Mononuclear cell (primary cell): Measurements from ENCODE around the gene EFTUD2. TPM values are rescaled to one million over a fixed set of nuclear protein-coding genes. Genes with fewer than 3 reads are reported as not detected.

Experiments used
- H3K27me3 ChIP-seq: 2 replicates; pipeline ENCODE4 v1.6.0; 2011; ENCODE audit warnings: low read length, control low read depth; ENCODE audit not compliant: insufficient read depth
- H3K4me1 ChIP-seq: 2 replicates; pipeline ENCODE4 v1.5.1; 2011; ENCODE audit warnings: mild to moderate bottlenecking, low read length, control low read depth; ENCODE audit not compliant: insufficient read depth
- H3K4me3 ChIP-seq: 2 replicates; pipeline ENCODE4 v1.5.1; 2011; ENCODE audit warnings: mild to moderate bottlenecking, low read length, moderate library complexity
- H3K9me3 ChIP-seq: 2 replicates; pipeline ENCODE4 v1.5.1; 2011; ENCODE audit warnings: low read depth, mild to moderate bottlenecking, control low read depth, low read length
- total RNA-seq: library from RNA; depleted of rRNA; stranded (reverse); fragments of >200 nt; gene quantifications from one replicate; pipeline ENCODE4 v1.2.3, GENCODE V29; 2012

Gene EFTUD2
- total RNA-seq, 1 donor: 132 TPM

DNA sequence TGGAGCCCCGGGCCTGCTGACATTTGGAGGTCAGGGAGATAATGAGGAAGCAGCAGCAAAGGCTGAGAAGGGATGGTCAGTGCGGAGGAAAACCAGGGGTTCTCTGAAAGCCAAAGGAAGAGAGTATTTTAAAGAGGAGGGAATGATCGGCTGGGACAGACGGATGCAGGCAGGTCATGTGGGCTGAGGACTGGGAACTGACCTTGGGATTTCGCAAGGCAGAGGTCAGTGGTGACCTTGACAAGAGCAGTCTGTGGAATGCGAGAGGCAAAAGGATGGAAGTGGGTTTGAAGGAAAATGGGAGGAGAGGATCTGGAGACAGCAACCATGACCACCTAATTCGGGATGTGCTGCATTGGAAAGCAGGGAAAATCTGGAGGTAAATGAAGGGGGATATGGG, 10.2 kb downstream of the EFTUD2 start:
- Histone ChIP-seq H3K9me3 (no peaks in the 10 kb centered on the region), H3K4me1 (peaks cover 37% of the 10 kb centered on the region), H3K4me3 (no peak overlapping the region), H3K27me3 (no peaks in the 10 kb centered on the region)

DNA sequence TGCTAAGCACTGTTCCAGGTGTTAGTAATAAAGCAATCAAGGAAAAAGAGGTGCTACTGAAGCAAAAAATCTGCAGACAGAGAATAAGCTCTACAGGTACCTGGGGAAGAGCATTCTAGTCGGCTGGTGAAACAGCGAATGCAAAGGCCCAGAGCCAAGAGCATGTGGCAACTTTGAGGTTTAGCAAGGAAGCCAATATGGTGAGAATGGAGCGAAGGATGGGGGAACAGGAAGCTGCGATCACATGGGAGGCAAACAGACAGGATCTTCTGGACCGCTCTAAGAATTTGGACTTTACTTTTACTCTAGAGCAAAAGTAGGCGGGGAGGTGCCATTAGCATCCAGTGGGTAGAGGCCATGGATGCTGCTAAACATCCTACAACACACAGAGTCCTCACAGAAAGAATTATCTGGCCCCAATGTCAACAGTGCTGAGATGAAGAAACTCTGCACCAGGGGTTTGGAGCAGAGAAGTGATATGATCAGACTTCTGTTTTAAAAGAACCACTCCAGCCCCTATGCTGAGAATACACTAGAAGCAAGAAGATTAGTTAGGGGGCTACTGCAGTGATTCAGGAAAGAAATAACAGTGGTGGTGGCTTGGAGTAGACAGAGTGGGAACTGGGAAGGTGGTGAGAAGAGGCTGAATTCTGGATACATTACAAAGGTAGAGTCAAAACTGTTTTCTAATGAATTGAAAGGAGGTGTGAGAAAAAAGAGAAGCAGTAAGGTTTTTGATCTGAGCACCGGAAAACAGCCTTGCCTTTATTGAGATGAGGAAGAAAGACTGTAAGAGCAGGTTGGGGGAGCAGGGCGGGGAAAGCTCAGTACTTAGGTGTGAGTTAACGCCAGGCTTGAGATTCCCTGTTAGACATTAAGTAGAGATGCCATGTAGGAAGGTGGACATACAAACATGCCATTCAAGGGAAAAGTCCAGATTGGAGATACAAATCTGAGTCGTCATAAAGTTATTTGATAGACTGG, 11.0 kb downstream of the EFTUD2 start:
- Histone ChIP-seq H3K9me3 (no peaks in the 10 kb centered on the region), H3K4me1 (peaks cover 37% of the 10 kb centered on the region), H3K4me3 (no peak overlapping the region), H3K27me3 (no peaks in the 10 kb centered on the region)

DNA sequence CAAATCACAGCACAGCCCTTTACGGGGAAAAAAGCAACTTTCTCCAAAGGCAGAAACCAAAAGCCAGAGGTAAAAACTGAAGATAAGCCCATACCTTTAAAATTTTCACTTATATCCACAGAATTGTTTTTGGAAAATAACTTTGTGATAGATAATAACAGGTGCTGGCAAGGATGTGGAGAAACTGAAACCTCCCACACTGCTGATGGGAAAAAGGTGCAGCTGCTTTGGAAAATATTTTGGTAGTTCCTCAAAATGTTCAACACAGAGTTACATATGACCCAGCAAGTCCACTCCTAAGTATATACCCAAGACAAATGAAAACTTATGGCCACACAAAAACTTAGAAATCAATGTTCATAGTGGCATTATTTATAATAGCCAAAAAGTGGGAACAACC, 12.2 kb downstream of the EFTUD2 start:
- Histone ChIP-seq H3K9me3 (no peaks in the 10 kb centered on the region), H3K4me3 (no peak overlapping the region), H3K27me3 (no peaks in the 10 kb centered on the region), H3K4me1 (peaks cover 37% of the 10 kb centered on the region)

DNA sequence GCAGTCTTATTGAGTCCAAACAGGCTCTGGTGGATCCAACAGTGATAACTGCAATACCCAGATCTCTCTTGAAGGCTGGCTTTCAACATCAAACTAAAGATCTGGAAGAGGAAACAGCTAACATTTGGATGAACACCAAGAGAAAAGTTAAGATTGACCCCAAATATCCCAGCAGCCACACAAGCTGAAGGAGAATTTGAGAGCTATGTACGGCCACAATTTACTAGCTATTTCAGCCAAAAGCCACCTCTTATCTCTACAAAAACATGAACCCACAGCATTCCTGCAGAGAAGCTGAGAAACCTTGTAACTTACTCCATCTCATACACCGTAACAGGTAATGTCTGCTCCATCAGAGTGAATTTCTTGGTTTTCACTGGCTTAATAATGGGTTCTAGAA, 14.3 kb downstream of the EFTUD2 start:
- Histone ChIP-seq H3K4me3 (no peak overlapping the region), H3K27me3 (no peaks in the 10 kb centered on the region), H3K9me3 (no peaks in the 10 kb centered on the region), H3K4me1 (peaks cover 34% of the 10 kb centered on the region)

DNA sequence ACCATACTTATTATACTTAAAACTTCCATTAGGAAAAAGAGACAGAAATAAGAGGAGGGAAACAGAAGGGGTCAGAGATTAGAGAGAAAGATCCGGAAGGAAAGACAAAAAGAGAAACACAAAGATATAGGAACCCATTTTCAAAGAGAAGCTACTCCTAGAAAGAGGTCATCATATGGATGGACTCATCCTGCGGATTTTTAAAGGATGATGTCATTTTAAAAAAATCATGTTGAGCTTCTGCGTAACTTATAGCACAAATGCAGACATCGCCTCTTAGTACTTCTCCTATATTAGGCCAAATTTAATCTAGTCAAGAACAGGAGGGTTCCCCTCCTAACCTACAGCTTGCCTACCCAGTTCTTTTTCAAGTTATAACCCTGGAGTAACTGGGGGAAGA, 18.1 kb downstream of the EFTUD2 start:
- Histone ChIP-seq H3K4me3 (no peak overlapping the region), H3K4me1 (no peaks in the 10 kb centered on the region), H3K27me3 (no peaks in the 10 kb centered on the region), H3K9me3 (no peaks in the 10 kb centered on the region)

GRCh38 chr17:44880062-44880461, 19.2 kb downstream of the EFTUD2 start:
- Histone ChIP-seq H3K4me1 (no peaks in the 10 kb centered on the region), H3K27me3 (no peaks in the 10 kb centered on the region), H3K9me3 (no peaks in the 10 kb centered on the region), H3K4me3 (no peak overlapping the region)

- Histone ChIP-seq H3K4me3 (no peak overlapping the region), H3K27me3 (no peaks in the 10 kb centered on the region), H3K4me1 (no peaks in the 10 kb centered on the region), H3K9me3 (no peaks in the 10 kb centered on the region)
Observed at GRCh38 chr17:44879376-44879775, 19.9 kb downstream of the EFTUD2 start.

GRCh38 chr17:44878627-44879221, 20.5 kb downstream of the EFTUD2 start:
- no peaks in the 10 kb centered on the region for H3K9me3 ChIP-seq
- H3K4me1 ChIP-seq: no peaks in the 10 kb centered on the region
- H3K4me3 ChIP-seq: no peak overlapping the region
- H3K27me3 ChIP-seq: no peaks in the 10 kb centered on the region

DNA sequence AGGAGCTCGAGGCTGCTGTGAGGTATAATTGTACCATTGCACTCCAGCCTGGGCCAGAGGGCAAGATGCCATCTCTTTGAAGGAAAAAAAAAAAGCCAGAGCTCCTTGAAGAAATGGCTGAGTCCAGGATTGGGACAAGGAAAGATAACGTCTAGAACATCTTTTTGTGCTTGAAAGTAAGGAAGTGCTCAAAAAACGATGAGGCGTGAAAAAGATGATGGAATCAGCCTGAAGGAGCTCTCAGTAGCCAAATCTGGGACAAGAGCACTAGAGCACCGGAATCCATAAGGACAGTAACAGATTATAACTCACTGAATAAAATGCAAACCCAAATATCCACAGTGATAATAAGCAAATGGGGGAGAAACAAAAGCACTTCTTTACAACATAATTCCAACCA, 22.1 kb downstream of the EFTUD2 start:
- no peaks in the 10 kb centered on the region for H3K4me1 ChIP-seq
- H3K4me3 ChIP-seq: no peak overlapping the region
- no peaks in the 10 kb centered on the region for H3K9me3 ChIP-seq
- H3K27me3 ChIP-seq: no peaks in the 10 kb centered on the region

- H3K4me3 ChIP-seq: no peak overlapping the region
- no peaks in the 10 kb centered on the region for H3K9me3 ChIP-seq
- no peaks in the 10 kb centered on the region for H3K4me1 ChIP-seq
- H3K27me3 ChIP-seq: no peaks in the 10 kb centered on the region
Observed at GRCh38 chr17:44875761-44876160, 23.5 kb downstream of the EFTUD2 start.

GRCh38 chr17:44872131-44872768, 27.0 kb downstream of the EFTUD2 start:
- Histone ChIP-seq H3K4me1 (no peaks in the 10 kb centered on the region), H3K27me3 (no peaks in the 10 kb centered on the region), H3K9me3 (no peaks in the 10 kb centered on the region), H3K4me3 (no peak overlapping the region)

- H3K9me3 ChIP-seq: no peaks in the 10 kb centered on the region
- no peak overlapping the region for H3K4me3 ChIP-seq
- H3K4me1 ChIP-seq: no peaks in the 10 kb centered on the region
- H3K27me3 ChIP-seq: no peaks in the 10 kb centered on the region
Observed at GRCh38 chr17:44871556-44871955, 27.7 kb downstream of the EFTUD2 start.

DNA sequence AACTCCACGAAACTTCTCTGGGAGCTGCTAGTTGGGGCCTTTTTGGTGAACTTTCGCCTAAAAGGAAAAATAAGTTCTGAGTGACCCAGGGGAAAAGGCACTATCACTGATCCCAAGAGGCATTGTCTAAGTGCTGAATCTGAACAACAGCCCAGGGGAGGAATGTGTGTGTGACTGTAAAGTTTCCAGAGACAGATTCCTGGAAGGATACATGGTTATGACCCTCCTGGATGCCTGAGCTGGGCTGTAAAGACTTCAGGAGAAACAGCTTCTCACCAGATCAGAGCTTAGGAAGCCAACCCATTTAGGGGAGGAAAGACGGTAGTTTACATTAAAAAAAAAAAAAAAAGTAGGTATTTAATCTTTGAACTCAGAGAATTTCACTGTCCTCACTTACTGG, 31.4 kb downstream of the EFTUD2 start:
- Histone ChIP-seq H3K4me1 (no peaks in the 10 kb centered on the region), H3K9me3 (no peaks in the 10 kb centered on the region)

GRCh38 chr17:44865931-44866330, 33.3 kb downstream of the EFTUD2 start:
- H3K9me3 ChIP-seq: no peaks in the 10 kb centered on the region
- H3K4me3 ChIP-seq: no peak overlapping the region
- H3K27me3 ChIP-seq: no peaks in the 10 kb centered on the region
- H3K4me1 ChIP-seq: no peaks in the 10 kb centered on the region

More for the DNA sequence above, 31.4 kb downstream of the EFTUD2 start:
- Histone ChIP-seq H3K4me3 (no peak overlapping the region), H3K27me3 (no peaks in the 10 kb centered on the region)

GRCh38 chr17:44865231-44865660, 34.0 kb downstream of the EFTUD2 start:
- H3K9me3 ChIP-seq: no peaks in the 10 kb centered on the region
- no peak overlapping the region for H3K4me3 ChIP-seq
- no peaks in the 10 kb centered on the region for H3K27me3 ChIP-seq
- no peaks in the 10 kb centered on the region for H3K4me1 ChIP-seq
